Measurements from ENCODE around the gene ASB6.

ASB6 gene

DNA sequence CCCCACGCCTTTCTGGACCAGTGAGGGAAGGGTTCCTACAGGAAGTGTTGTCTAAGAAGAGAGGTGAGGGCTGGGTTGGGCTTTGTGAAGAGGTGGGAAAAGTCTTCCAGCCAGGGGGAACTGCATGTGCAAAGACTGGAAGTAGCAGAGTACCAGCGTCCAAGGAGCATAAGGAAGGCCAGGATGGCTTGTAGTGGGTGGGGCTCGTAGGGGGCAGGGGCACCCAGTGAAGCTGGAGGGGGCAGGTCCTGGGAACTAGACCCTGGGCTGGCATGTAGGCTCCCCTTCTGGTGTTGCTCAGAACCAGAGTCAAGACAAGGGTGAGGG is 43.9 kb upstream of the ASB6 start:
- no peak overlapping the region for H3K23ac ChIP-seq (ENCODE audit: low read depth, low read length, poor library complexity)
- no peaks in the 10 kb centered on the region for H3K4me1 ChIP-seq (ENCODE audit: control insufficient read depth in 2 of 2, insufficient read depth in 1 of 2, low read depth in 1 of 2, low read length in 2 of 2)

DNA sequence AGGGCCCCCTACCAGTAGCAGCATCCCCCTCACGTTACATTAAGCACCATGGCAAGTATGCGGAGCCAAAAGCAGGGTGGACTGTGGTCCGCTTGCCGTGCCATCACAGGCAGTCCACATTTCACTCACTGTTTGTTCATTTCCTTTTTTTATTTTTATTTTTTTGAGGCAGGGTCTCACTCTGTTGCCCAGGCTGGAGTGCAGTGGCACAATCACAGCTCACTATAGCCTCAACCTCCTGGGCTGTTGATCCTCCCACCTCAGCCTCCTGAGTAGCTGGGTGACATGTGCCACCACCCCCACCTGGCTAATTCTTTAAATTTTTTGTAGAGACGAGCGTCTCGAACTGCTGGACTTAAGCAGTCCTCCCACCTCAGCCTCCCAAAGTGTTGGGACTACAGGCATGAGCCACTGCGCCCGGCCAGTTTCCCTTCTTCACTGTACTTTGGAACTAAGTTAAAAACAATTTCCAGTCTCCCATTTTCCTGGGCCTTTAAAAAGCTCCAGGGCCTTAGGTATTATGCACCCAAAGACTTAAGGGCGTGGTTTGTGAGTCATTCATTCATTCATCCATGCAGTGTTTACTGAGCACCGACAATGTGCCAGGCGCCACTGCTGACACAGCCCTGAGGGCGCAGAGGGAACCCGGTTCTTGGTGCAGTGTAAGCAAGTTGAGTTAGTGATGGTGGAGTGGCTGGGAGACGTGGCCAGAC is 43.4 kb upstream of the ASB6 start:
- H3K27ac ChIP-seq (replicated peaks; ENCODE audit: low read length) = no peak overlapping the region
- no peaks in the 10 kb centered on the region for H3K4me1 ChIP-seq (ENCODE audit: control insufficient read depth in 2 of 2, insufficient read depth in 1 of 2, low read depth in 1 of 2, low read length in 2 of 2)
- no peak overlapping the region for H3K4me2 ChIP-seq (ENCODE audit: insufficient read depth, low read length, poor library complexity, severe bottlenecking)
- peak overlapping the region; percentile 9 for H4K91ac ChIP-seq (ENCODE audit: low read depth, low read length, poor library complexity)
- H3K36me3 ChIP-seq (replicated peaks in 1 of 2; ENCODE audit: control insufficient read depth in 2 of 2, insufficient read depth in 2 of 2, low read length in 2 of 2) = no peaks in the 10 kb centered on the region
- H3K27me3 ChIP-seq (ENCODE audit: control insufficient read depth in 3 of 3, insufficient read depth in 3 of 3, low read depth in 1 of 3, low read length in 3 of 3) = peaks cover 0 to 27% (median 0%) of the 10 kb centered on the region in 3 experiments
- no peaks in the 10 kb centered on the region for H3K9me3 ChIP-seq (replicated peaks in 1 of 2; ENCODE audit: control insufficient read depth in 2 of 2, insufficient read depth in 1 of 2, low read depth in 1 of 2, low read length in 2 of 2)
- no peak overlapping the region for H3K4ac ChIP-seq (ENCODE audit: low read length)
- no peak overlapping the region for H4K8ac ChIP-seq (ENCODE audit: low read depth, low read length)
- H2BK15ac ChIP-seq (ENCODE audit: low read length) = peak overlapping the region; percentile 95
- no peak overlapping the region for H3K14ac ChIP-seq (ENCODE audit: low read length)
- H3K18ac ChIP-seq (ENCODE audit: low read length) = peak overlapping the region; percentile 72
- H2BK12ac ChIP-seq (ENCODE audit: low read length) = no peak overlapping the region
- H3K9ac ChIP-seq (ENCODE audit: low read depth, low read length, poor library complexity) = no peak overlapping the region
- DNase-seq (ENCODE audit: low spot score) = no peak
- peak overlapping the region; percentile 93 for H2AK5ac ChIP-seq (ENCODE audit: low read depth, low read length)
- no peak overlapping the region for H3K4me3 ChIP-seq (ENCODE audit: low read length in 2 of 2)
- H3K79me1 ChIP-seq (ENCODE audit: low read depth, low read length) = peaks cover 2% of the 10 kb centered on the region
- H2BK120ac ChIP-seq (ENCODE audit: low read depth, low read length) = no peak overlapping the region
- H2AFZ ChIP-seq (ENCODE audit: low read length) = no peak overlapping the region
- H3K23ac ChIP-seq (ENCODE audit: low read depth, low read length, poor library complexity) = peak overlapping the region; percentile 52
- no peak overlapping the region for H2BK5ac ChIP-seq (ENCODE audit: low read length)
- no CpG with 5 or more reads among the region's 15 CpGs for WGBS, 2 donors (ENCODE audit: extremely low coverage in 2 of 2, insufficient read length in 2 of 2, insufficient replicate concordance in 1 of 2)

More for the DNA sequence above, 43.9 kb upstream of the ASB6 start:
- H3K9me3 ChIP-seq (replicated peaks in 1 of 2; ENCODE audit: control insufficient read depth in 2 of 2, insufficient read depth in 1 of 2, low read depth in 1 of 2, low read length in 2 of 2) = no peaks in the 10 kb centered on the region
- DNase-seq (ENCODE audit: low spot score) = no peak
- no peak overlapping the region for H2AK5ac ChIP-seq (ENCODE audit: low read depth, low read length)
- no CpG with 5 or more reads among the region's 3 CpGs for WGBS, 2 donors (ENCODE audit: extremely low coverage in 2 of 2, insufficient read length in 2 of 2, insufficient replicate concordance in 1 of 2)
- H3K36me3 ChIP-seq (replicated peaks in 1 of 2; ENCODE audit: control insufficient read depth in 2 of 2, insufficient read depth in 2 of 2, low read length in 2 of 2) = no peaks in the 10 kb centered on the region
- H2AFZ ChIP-seq (ENCODE audit: low read length) = no peak overlapping the region
- no peak overlapping the region for H3K9ac ChIP-seq (ENCODE audit: low read depth, low read length, poor library complexity)
- H2BK5ac ChIP-seq (ENCODE audit: low read length) = no peak overlapping the region
- H2BK120ac ChIP-seq (ENCODE audit: low read depth, low read length) = no peak overlapping the region
- H4K8ac ChIP-seq (ENCODE audit: low read depth, low read length) = no peak overlapping the region
- H3K79me1 ChIP-seq (ENCODE audit: low read depth, low read length) = peaks cover 2% of the 10 kb centered on the region
- no peak overlapping the region for H3K4me3 ChIP-seq (ENCODE audit: low read length in 2 of 2)
- peaks cover 0 to 22% (median 0%) of the 10 kb centered on the region in 3 experiments for H3K27me3 ChIP-seq (ENCODE audit: control insufficient read depth in 3 of 3, insufficient read depth in 3 of 3, low read depth in 1 of 3, low read length in 3 of 3)
- no peak overlapping the region for H3K27ac ChIP-seq (replicated peaks; ENCODE audit: low read length)
- peak overlapping the region; percentile 71 for H3K18ac ChIP-seq (ENCODE audit: low read length)
- H2BK15ac ChIP-seq (ENCODE audit: low read length) = no peak overlapping the region
- H2BK12ac ChIP-seq (ENCODE audit: low read length) = no peak overlapping the region
- H3K14ac ChIP-seq (ENCODE audit: low read length) = no peak overlapping the region
- no peak overlapping the region for H3K4me2 ChIP-seq (ENCODE audit: insufficient read depth, low read length, poor library complexity, severe bottlenecking)
- H3K4ac ChIP-seq (ENCODE audit: low read length) = no peak overlapping the region
- H4K91ac ChIP-seq (ENCODE audit: low read depth, low read length, poor library complexity) = peak overlapping the region; percentile 9

DNA sequence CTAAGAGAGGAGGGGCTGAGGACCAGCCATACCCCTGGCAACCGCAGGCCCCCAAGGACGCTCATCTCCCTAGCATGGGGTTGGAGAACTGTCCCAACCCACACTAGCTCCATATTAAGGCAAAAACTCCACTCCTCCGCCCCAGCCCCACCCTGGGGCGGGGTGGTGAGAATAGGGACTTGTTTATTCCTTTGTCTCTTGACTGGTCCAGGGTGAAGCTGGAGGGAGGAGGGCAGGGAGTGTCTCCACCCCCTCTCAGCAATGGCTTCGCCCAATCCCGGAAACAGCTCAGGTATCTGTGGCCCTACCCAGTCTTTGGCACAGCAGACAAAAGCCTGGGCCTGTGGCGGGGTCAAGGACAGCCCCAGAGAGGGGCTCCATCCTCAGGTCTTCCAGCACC is 40.4 kb upstream of the ASB6 start:
- no peak overlapping the region for H3K4me3 ChIP-seq (ENCODE audit: low read length in 2 of 2)
- no peak overlapping the region for H4K91ac ChIP-seq (ENCODE audit: low read depth, low read length, poor library complexity)
- no peak overlapping the region for H4K8ac ChIP-seq (ENCODE audit: low read depth, low read length)
- H3K4me1 ChIP-seq (ENCODE audit: control insufficient read depth in 2 of 2, insufficient read depth in 1 of 2, low read depth in 1 of 2, low read length in 2 of 2) = peaks cover 0 to 3% of the 10 kb centered on the region in 2 donors
- H3K79me1 ChIP-seq (ENCODE audit: low read depth, low read length) = peaks cover 6% of the 10 kb centered on the region
- H3K9ac ChIP-seq (ENCODE audit: low read depth, low read length, poor library complexity) = no peak overlapping the region
- no peak overlapping the region for H3K23ac ChIP-seq (ENCODE audit: low read depth, low read length, poor library complexity)
- H2BK5ac ChIP-seq (ENCODE audit: low read length) = no peak overlapping the region
- no CpG with 5 or more reads among the region's 7 CpGs for WGBS, 2 donors (ENCODE audit: extremely low coverage in 2 of 2, insufficient read length in 2 of 2, insufficient replicate concordance in 1 of 2)
- no peak for DNase-seq (ENCODE audit: low spot score)
- no peak overlapping the region for H2BK120ac ChIP-seq (ENCODE audit: low read depth, low read length)
- H3K4me2 ChIP-seq (ENCODE audit: insufficient read depth, low read length, poor library complexity, severe bottlenecking) = no peak overlapping the region
- no peak overlapping the region for H3K4ac ChIP-seq (ENCODE audit: low read length)
- no peaks in the 10 kb centered on the region for H3K36me3 ChIP-seq (replicated peaks in 1 of 2; ENCODE audit: control insufficient read depth in 2 of 2, insufficient read depth in 2 of 2, low read length in 2 of 2)
- H3K18ac ChIP-seq (ENCODE audit: low read length) = peak overlapping the region; percentile 28
- no peak overlapping the region for H2BK15ac ChIP-seq (ENCODE audit: low read length)
- no peaks in the 10 kb centered on the region for H3K9me3 ChIP-seq (replicated peaks in 1 of 2; ENCODE audit: control insufficient read depth in 2 of 2, insufficient read depth in 1 of 2, low read depth in 1 of 2, low read length in 2 of 2)
- H2AK5ac ChIP-seq (ENCODE audit: low read depth, low read length) = no peak overlapping the region
- H2BK12ac ChIP-seq (ENCODE audit: low read length) = no peak overlapping the region
- H3K27me3 ChIP-seq (ENCODE audit: control insufficient read depth in 3 of 3, insufficient read depth in 3 of 3, low read depth in 1 of 3, low read length in 3 of 3) = peaks cover 0 to 43% (median 0%) of the 10 kb centered on the region in 3 experiments
- no peak overlapping the region for H2AFZ ChIP-seq (ENCODE audit: low read length)
- no peak overlapping the region for H3K27ac ChIP-seq (replicated peaks; ENCODE audit: low read length)
- no peak overlapping the region for H3K14ac ChIP-seq (ENCODE audit: low read length)

DNA sequence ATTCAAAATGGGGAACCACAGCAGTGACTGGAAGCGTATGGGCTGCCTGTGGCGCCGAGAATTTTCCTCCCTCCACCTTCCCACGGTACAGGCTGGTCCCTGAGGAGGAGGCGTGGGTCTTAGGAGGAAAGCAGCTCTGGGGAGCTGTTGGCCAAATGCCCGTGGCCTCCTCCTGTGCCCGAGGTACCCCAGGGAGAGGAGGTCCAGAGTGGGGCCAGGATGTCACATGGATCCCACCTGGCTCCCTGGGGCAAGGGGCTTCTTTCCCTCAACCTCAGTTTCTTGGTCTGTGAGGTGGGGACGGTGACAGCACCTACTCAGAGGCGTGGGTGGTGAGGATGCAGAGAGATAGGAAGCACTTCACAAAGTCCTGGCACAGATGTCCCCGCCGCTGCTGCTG is 40.0 kb upstream of the ASB6 start:
- Histone ChIP-seq H4K91ac (ENCODE audit: low read depth, low read length, poor library complexity) (no peak overlapping the region), H3K4me1 (ENCODE audit: control insufficient read depth in 2 of 2, insufficient read depth in 1 of 2, low read depth in 1 of 2, low read length in 2 of 2) (peaks cover 0 to 6% of the 10 kb centered on the region in 2 donors)

More for the DNA sequence above, 40.0 kb upstream of the ASB6 start:
- H3K9me3 ChIP-seq (replicated peaks in 1 of 2; ENCODE audit: control insufficient read depth in 2 of 2, insufficient read depth in 1 of 2, low read depth in 1 of 2, low read length in 2 of 2) = no peaks in the 10 kb centered on the region
- no peak overlapping the region for H2BK5ac ChIP-seq (ENCODE audit: low read length)
- H3K27ac ChIP-seq (replicated peaks; ENCODE audit: low read length) = no peak overlapping the region
- H3K14ac ChIP-seq (ENCODE audit: low read length) = no peak overlapping the region
- peak overlapping the region; percentile 57 for H3K18ac ChIP-seq (ENCODE audit: low read length)
- H2BK120ac ChIP-seq (ENCODE audit: low read depth, low read length) = no peak overlapping the region
- H3K23ac ChIP-seq (ENCODE audit: low read depth, low read length, poor library complexity) = no peak overlapping the region
- H3K4ac ChIP-seq (ENCODE audit: low read length) = no peak overlapping the region
- peaks cover 0 to 47% (median 0%) of the 10 kb centered on the region in 3 experiments for H3K27me3 ChIP-seq (ENCODE audit: control insufficient read depth in 3 of 3, insufficient read depth in 3 of 3, low read depth in 1 of 3, low read length in 3 of 3)
- no peak overlapping the region for H2AFZ ChIP-seq (ENCODE audit: low read length)
- no peak overlapping the region for H2BK12ac ChIP-seq (ENCODE audit: low read length)
- no peak for DNase-seq (ENCODE audit: low spot score)
- H2AK5ac ChIP-seq (ENCODE audit: low read depth, low read length) = no peak overlapping the region
- H3K36me3 ChIP-seq (replicated peaks in 1 of 2; ENCODE audit: control insufficient read depth in 2 of 2, insufficient read depth in 2 of 2, low read length in 2 of 2) = no peaks in the 10 kb centered on the region
- no peak overlapping the region for H2BK15ac ChIP-seq (ENCODE audit: low read length)
- H3K9ac ChIP-seq (ENCODE audit: low read depth, low read length, poor library complexity) = peak overlapping the region; percentile 21
- H4K8ac ChIP-seq (ENCODE audit: low read depth, low read length) = no peak overlapping the region
- no CpG with 5 or more reads among the region's 11 CpGs for WGBS, 2 donors (ENCODE audit: extremely low coverage in 2 of 2, insufficient read length in 2 of 2, insufficient replicate concordance in 1 of 2)
- no peak overlapping the region for H3K4me2 ChIP-seq (ENCODE audit: insufficient read depth, low read length, poor library complexity, severe bottlenecking)
- no peak overlapping the region for H3K4me3 ChIP-seq (ENCODE audit: low read length in 2 of 2)
- peaks cover 6% of the 10 kb centered on the region for H3K79me1 ChIP-seq (ENCODE audit: low read depth, low read length)
